ENCODE measurements around the gene HENMT1.

The HENMT1 gene

GRCh38 chr1:108615544-108615943, 45.3 kb downstream of the HENMT1 start:
- ATAC-seq = no peak
- TF ChIP-seq CSRNP3 (CRISPR knock-in tag; IDR thresholded peaks at IDR 0.05) = no peak
- no peak for TF ChIP-seq ZC3H10 (CRISPR knock-in tag; IDR thresholded peaks at IDR 0.05)
- no peak for TF ChIP-seq ZNF565 (CRISPR knock-in tag; conservative IDR thresholded peaks at IDR 0.05; ENCODE audit: low read depth)
- TF ChIP-seq ARNTL (CRISPR knock-in tag; IDR thresholded peaks at IDR 0.05; ENCODE audit: borderline replicate concordance, low read depth) = no peak
- TF ChIP-seq TCF4 (CRISPR knock-in tag; IDR thresholded peaks at IDR 0.05; ENCODE audit: borderline replicate concordance) = no peak
- no peak for TF ChIP-seq ZNF8 (CRISPR knock-in tag; IDR thresholded peaks at IDR 0.05)
- TF ChIP-seq ZFP30 (CRISPR knock-in tag; IDR thresholded peaks at IDR 0.05) = no peak
- no peak for TF ChIP-seq SNAI2 (CRISPR knock-in tag; IDR thresholded peaks at IDR 0.05)
- TF ChIP-seq ZFP3 (CRISPR knock-in tag; IDR thresholded peaks at IDR 0.05) = no peak
- TF ChIP-seq GLIS3 (CRISPR knock-in tag; IDR thresholded peaks at IDR 0.05) = no peak
- TF ChIP-seq TSHZ2 (CRISPR knock-in tag; IDR thresholded peaks at IDR 0.05) = no peak
- no peak for TF ChIP-seq PPARA (CRISPR knock-in tag; IDR thresholded peaks at IDR 0.05; ENCODE audit: borderline replicate concordance)

- no peak for ATAC-seq
Observed at GRCh38 chr1:108612496-108612895, 48.4 kb downstream of the HENMT1 start.

More at GRCh38 chr1:108612496-108612895, 48.4 kb downstream of the HENMT1 start:
- no peak for TF ChIP-seq ISL1 (CRISPR knock-in tag; IDR thresholded peaks at IDR 0.05)
- TF ChIP-seq GLIS3 (CRISPR knock-in tag; IDR thresholded peaks at IDR 0.05) = no peak
- TF ChIP-seq SNAI2 (CRISPR knock-in tag; IDR thresholded peaks at IDR 0.05) = no peak
- no peak for TF ChIP-seq ZFP3 (CRISPR knock-in tag; IDR thresholded peaks at IDR 0.05)
- TF ChIP-seq RARB (CRISPR knock-in tag; IDR thresholded peaks at IDR 0.05) = no peak
- TF ChIP-seq ESRRG (CRISPR knock-in tag; IDR thresholded peaks at IDR 0.05) = no peak
- TF ChIP-seq TSHZ2 (CRISPR knock-in tag; IDR thresholded peaks at IDR 0.05) = no peak
- no peak for TF ChIP-seq ZNF8 (CRISPR knock-in tag; IDR thresholded peaks at IDR 0.05)
- TF ChIP-seq ZFP30 (CRISPR knock-in tag; IDR thresholded peaks at IDR 0.05) = no peak
- no peak for TF ChIP-seq TOX (CRISPR knock-in tag; IDR thresholded peaks at IDR 0.05; ENCODE audit: borderline replicate concordance)
- no peak for TF ChIP-seq PPARA (CRISPR knock-in tag; IDR thresholded peaks at IDR 0.05; ENCODE audit: borderline replicate concordance)
- TF ChIP-seq ARNTL (CRISPR knock-in tag; IDR thresholded peaks at IDR 0.05; ENCODE audit: borderline replicate concordance, low read depth) = no peak
- TF ChIP-seq ZNF70 (CRISPR knock-in tag; IDR thresholded peaks at IDR 0.05) = no peak
- TF ChIP-seq, protein P1, sequence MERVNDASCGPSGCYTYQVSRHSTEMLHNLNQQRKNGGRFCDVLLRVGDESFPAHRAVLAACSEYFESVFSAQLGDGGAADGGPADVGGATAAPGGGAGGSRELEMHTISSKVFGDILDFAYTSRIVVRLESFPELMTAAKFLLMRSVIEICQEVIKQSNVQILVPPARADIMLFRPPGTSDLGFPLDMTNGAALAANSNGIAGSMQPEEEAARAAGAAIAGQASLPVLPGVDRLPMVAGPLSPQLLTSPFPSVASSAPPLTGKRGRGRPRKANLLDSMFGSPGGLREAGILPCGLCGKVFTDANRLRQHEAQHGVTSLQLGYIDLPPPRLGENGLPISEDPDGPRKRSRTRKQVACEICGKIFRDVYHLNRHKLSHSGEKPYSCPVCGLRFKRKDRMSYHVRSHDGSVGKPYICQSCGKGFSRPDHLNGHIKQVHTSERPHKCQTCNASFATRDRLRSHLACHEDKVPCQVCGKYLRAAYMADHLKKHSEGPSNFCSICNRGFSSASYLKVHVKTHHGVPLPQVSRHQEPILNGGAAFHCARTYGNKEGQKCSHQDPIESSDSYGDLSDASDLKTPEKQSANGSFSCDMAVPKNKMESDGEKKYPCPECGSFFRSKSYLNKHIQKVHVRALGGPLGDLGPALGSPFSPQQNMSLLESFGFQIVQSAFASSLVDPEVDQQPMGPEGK (CRISPR knock-in tag; IDR thresholded peaks at IDR 0.05; ENCODE audit: borderline replicate concordance) = no peak
- no peak for TF ChIP-seq BACH2 (CRISPR knock-in tag; IDR thresholded peaks at IDR 0.05; ENCODE audit: borderline replicate concordance)
- no peak for TF ChIP-seq POU6F1 (CRISPR knock-in tag; IDR thresholded peaks at IDR 0.05; ENCODE audit: borderline replicate concordance, low read depth)
